Measurements from ENCODE around the gene MCUR1. TPM values are rescaled to one million over a fixed set of nuclear protein-coding genes. Genes with fewer than 3 reads are reported as not detected.

The MCUR1 gene
- total and polyA plus RNA-seq, 9 of the 15 experiments (the other 6 are each of a cell fraction or from before 2014, with no cell fraction given): 5.1 to 60.2 (median 41.4) TPM

DNA sequence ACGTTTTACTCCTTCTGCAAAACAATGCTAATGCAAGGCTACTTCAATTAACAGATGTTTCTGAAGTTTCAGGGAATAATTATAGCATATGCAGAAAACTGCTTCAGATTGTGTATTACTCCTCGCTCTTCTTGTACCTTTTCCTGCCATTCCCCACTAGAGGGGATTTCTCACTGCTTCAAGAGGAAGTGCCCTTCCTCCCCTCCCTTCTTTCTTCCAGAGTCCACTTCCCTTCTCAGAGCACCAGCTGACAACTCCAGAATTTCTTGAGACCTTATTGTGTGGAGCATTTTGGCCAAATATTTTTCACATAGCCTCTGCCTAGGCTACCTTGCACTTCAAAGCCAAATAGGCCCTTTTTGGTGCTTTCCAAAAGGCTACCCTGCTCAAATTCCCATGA is 12.7 kb upstream of the MCUR1 start:
- no peaks in the 10 kb centered on the region for H4K20me1 ChIP-seq (replicated peaks; ENCODE audit: control insufficient read depth, insufficient read depth, low read length)
- ChIA-PET CTCF (ENCODE audit: low intra/inter-chr PET ratio) (no interaction called here), POLR2A (interaction anchor here (0.6 to 1.1 kb wide), 3 partner anchors 13 to 751 kb away, joined by 3 to 6 read pairs (median 3); partner anchors contain the start of gene MCUR1)
- in situ Hi-C loops (cut with MboI) (no loop called here), intact Hi-C loops (cut with micrococcal nuclease) (no loop called here)
- no peak overlapping the region for H3K9ac ChIP-seq (ENCODE audit: insufficient read depth in 1 of 2, low read depth in 2 of 2, low read length in 2 of 2)
- WGBS (ENCODE audit: insufficient coverage, low coverage, missing lambda C conversion rate): 33% methylated on average over 2 of the region's 2 CpGs
- peak overlapping the region; percentile 49 for H2AFZ ChIP-seq (ENCODE audit: low read depth, low read length)
- no peaks in the 10 kb centered on the region for H3K36me3 ChIP-seq (ENCODE audit: control insufficient read depth, insufficient read depth, low read length)
- FAIRE-seq (no peak), DNase-seq (ENCODE audit: extremely low read depth in 1 of 4, low spot score in 3 of 4) (no peak), ATAC-seq (no peak)
- H3K9me1 ChIP-seq (ENCODE audit: control insufficient read depth, insufficient read depth, low read length): no peaks in the 10 kb centered on the region
- H3K4me3 ChIP-seq: no peak overlapping the region
- no peak overlapping the region for H3K27ac ChIP-seq (ENCODE audit: extremely low read depth, low read depth, low read length)
- TF ChIP-seq NCOA6 (IDR thresholded peaks at IDR 0.05) (no peak), SPI1 (IDR thresholded peaks at IDR 0.05; ENCODE audit: borderline replicate concordance, low read depth, low read length) (peak; percentile 88)
- no peaks in the 10 kb centered on the region for H3K4me1 ChIP-seq (replicated peaks in 1 of 2; ENCODE audit: control insufficient read depth in 2 of 2, insufficient read depth in 2 of 2, low read length in 2 of 2)
- H3K27me3 ChIP-seq (ENCODE audit: control insufficient read depth in 2 of 2, insufficient read depth in 2 of 2, low read length in 2 of 2): no peaks in the 10 kb centered on the region
- no peaks in the 10 kb centered on the region for H3K9me3 ChIP-seq (replicated peaks; ENCODE audit: control insufficient read depth, insufficient read depth, low read depth, low read length)
- H3K4me2 ChIP-seq (ENCODE audit: insufficient read depth, low read length): no peak overlapping the region
- no peaks in the 10 kb centered on the region for H3K79me2 ChIP-seq (ENCODE audit: control insufficient read depth, insufficient read depth, low read length)
- BruUV-seq (replicated peaks): no TSS peak

GRCh38 chr6:13825871-13826270 is 11.5 kb upstream of the MCUR1 start:
- no peak overlapping the region for H3K4me2 ChIP-seq (ENCODE audit: insufficient read depth, low read length)
- no TSS peak for BruUV-seq (replicated peaks)
- TF ChIP-seq ZNF398 (CRISPR knock-in tag; IDR thresholded peaks at IDR 0.05): no peak
- TF ChIP-seq NFE2L1 (tag; IDR thresholded peaks at IDR 0.05; ENCODE audit: borderline replicate concordance, low read depth): no peak
- TF ChIP-seq, protein P1, sequence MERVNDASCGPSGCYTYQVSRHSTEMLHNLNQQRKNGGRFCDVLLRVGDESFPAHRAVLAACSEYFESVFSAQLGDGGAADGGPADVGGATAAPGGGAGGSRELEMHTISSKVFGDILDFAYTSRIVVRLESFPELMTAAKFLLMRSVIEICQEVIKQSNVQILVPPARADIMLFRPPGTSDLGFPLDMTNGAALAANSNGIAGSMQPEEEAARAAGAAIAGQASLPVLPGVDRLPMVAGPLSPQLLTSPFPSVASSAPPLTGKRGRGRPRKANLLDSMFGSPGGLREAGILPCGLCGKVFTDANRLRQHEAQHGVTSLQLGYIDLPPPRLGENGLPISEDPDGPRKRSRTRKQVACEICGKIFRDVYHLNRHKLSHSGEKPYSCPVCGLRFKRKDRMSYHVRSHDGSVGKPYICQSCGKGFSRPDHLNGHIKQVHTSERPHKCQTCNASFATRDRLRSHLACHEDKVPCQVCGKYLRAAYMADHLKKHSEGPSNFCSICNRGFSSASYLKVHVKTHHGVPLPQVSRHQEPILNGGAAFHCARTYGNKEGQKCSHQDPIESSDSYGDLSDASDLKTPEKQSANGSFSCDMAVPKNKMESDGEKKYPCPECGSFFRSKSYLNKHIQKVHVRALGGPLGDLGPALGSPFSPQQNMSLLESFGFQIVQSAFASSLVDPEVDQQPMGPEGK (CRISPR knock-in tag; IDR thresholded peaks at IDR 0.05; ENCODE audit: borderline replicate concordance): no peak
- no peak for TF ChIP-seq MAFG (tag; conservative IDR thresholded peaks at IDR 0.05)
- no peak for TF ChIP-seq E2F1 (CRISPR knock-in tag; IDR thresholded peaks at IDR 0.05)

More at GRCh38 chr6:13825871-13826270, 11.5 kb upstream of the MCUR1 start:
- Histone ChIP-seq H3K27ac (ENCODE audit: extremely low read depth, low read depth, low read length) (no peak overlapping the region), H3K36me3 (ENCODE audit: control insufficient read depth, insufficient read depth, low read length) (no peaks in the 10 kb centered on the region), H3K4me1 (replicated peaks in 1 of 2; ENCODE audit: control insufficient read depth in 2 of 2, insufficient read depth in 2 of 2, low read length in 2 of 2) (no peaks in the 10 kb centered on the region), H3K79me2 (ENCODE audit: control insufficient read depth, insufficient read depth, low read length) (no peaks in the 10 kb centered on the region), H3K4me3 (no peak overlapping the region), H4K20me1 (replicated peaks; ENCODE audit: control insufficient read depth, insufficient read depth, low read length) (no peaks in the 10 kb centered on the region), H2AFZ (ENCODE audit: low read depth, low read length) (no peak overlapping the region), H3K9me1 (ENCODE audit: control insufficient read depth, insufficient read depth, low read length) (no peaks in the 10 kb centered on the region), H3K27me3 (ENCODE audit: control insufficient read depth in 2 of 2, insufficient read depth in 2 of 2, low read length in 2 of 2) (no peaks in the 10 kb centered on the region), H3K9ac (ENCODE audit: insufficient read depth in 1 of 2, low read depth in 2 of 2, low read length in 2 of 2) (no peak overlapping the region), H3K9me3 (replicated peaks; ENCODE audit: control insufficient read depth, insufficient read depth, low read depth, low read length) (no peaks in the 10 kb centered on the region)
- CTCF ChIA-PET (ENCODE audit: low intra/inter-chr PET ratio): no interaction called here
- POLR2A ChIA-PET: interaction anchor here (0.7 to 1.4 kb wide), 2 partner anchors 12 to 18 kb away, joined by 3 to 7 read pairs; partner anchors contain the start of gene MCUR1
- intact Hi-C loops (cut with micrococcal nuclease) (no loop called here), in situ Hi-C loops (cut with MboI) (no loop called here)
- ATAC-seq: no peak
- no peak for FAIRE-seq
- 25% methylated on average over 1 of the region's 1 CpG for WGBS (ENCODE audit: insufficient coverage, low coverage, missing lambda C conversion rate)
- no peak for DNase-seq (ENCODE audit: extremely low read depth in 1 of 4, low spot score in 3 of 4)

Data from K562 (cell line).